Measurements from ENCODE around the gene KRTAP25-1. TPM values are rescaled to one million over a fixed set of nuclear protein-coding genes. Genes with fewer than 3 reads are reported as not detected.

The KRTAP25-1 gene
- total RNA-seq: not detected

- TF ChIP-seq POLR2A (IDR thresholded peaks at IDR 0.05): no peak
- no peaks in the 10 kb centered on the region for H3K9me3 ChIP-seq
- no peaks in the 10 kb centered on the region for H3K27me3 ChIP-seq
- H3K36me3 ChIP-seq: no peaks in the 10 kb centered on the region
- ATAC-seq: no peak
- no peaks in the 10 kb centered on the region for H3K4me1 ChIP-seq
- intact Hi-C loops (cut with DNase I; ENCODE audit: low total_unique reads) (no loop called here), in situ Hi-C loops (cut with MboI; ENCODE audit: low sequenced_read_pairs in 4 of 4) (no loop called here)
- no peak for DNase-seq
- no peak within 1 kb of the TSS for H3K4me3 ChIP-seq
- no peak within 1 kb of the TSS for H3K27ac ChIP-seq
Measured at GRCh38 chr21:30289215-30289614, at the start of gene KRTAP25-1. TSS of gene KRTAP25-1 (minus strand) at chr21:30289514. CDS start at chr21:30289490, 24 bp downstream.

- ATAC-seq (no peak), DNase-seq (no peak)
- intact Hi-C loops (cut with DNase I; ENCODE audit: low total_unique reads) (no loop called here), in situ Hi-C loops (cut with MboI; ENCODE audit: low sequenced_read_pairs in 4 of 4) (loop anchor here in 2 of 4 donors (25.0 kb wide), 1 partner anchor 749 kb away; no protein-coding TSS in a partner anchor)
- Histone ChIP-seq H3K36me3 (no peaks in the 10 kb centered on the region), H3K27me3 (no peaks in the 10 kb centered on the region), H3K27ac (no peak overlapping the region), H3K4me1 (no peaks in the 10 kb centered on the region), H3K4me3 (no peak overlapping the region), H3K9me3 (no peaks in the 10 kb centered on the region)
- TF ChIP-seq POLR2A (IDR thresholded peaks at IDR 0.05): no peak
- no peak for TF ChIP-seq CTCF (IDR thresholded peaks at IDR 0.05 in 4 of 5, conservative IDR thresholded peaks at IDR 0.05 in 1 of 5)
Measured at GRCh38 chr21:30338717-30339116, 49.4 kb upstream of the KRTAP25-1 start.

GRCh38 chr21:30337772-30338171 is 48.5 kb upstream of the KRTAP25-1 start:
- intact Hi-C loops (cut with DNase I; ENCODE audit: low total_unique reads): no loop called here
- TF ChIP-seq CTCF (IDR thresholded peaks at IDR 0.05 in 4 of 5, conservative IDR thresholded peaks at IDR 0.05 in 1 of 5) (no peak), POLR2A (IDR thresholded peaks at IDR 0.05) (no peak)
- H3K36me3 ChIP-seq: no peaks in the 10 kb centered on the region
- ATAC-seq (no peak), DNase-seq (no peak)
- H3K4me1 ChIP-seq: no peaks in the 10 kb centered on the region
- H3K27me3 ChIP-seq: no peaks in the 10 kb centered on the region
- H3K9me3 ChIP-seq: no peaks in the 10 kb centered on the region
- no peak overlapping the region for H3K4me3 ChIP-seq
- in situ Hi-C loops (cut with MboI; ENCODE audit: low sequenced_read_pairs in 4 of 4): loop anchor here in 2 of 4 donors (25.0 kb wide), 1 partner anchor 750 kb away; no protein-coding TSS in a partner anchor
- no peak overlapping the region for H3K27ac ChIP-seq

GRCh38 chr21:30337276-30337744 is 48.0 kb upstream of the KRTAP25-1 start, which contains the start of gene KRTAP27-1:
TSS of gene KRTAP27-1 (minus strand) at chr21:30337694. CDS start at chr21:30337668, 26 bp downstream.
- Histone ChIP-seq H3K27me3 (no peaks in the 10 kb centered on the region), H3K4me3 (no peak within 1 kb of the TSS), H3K9me3 (no peaks in the 10 kb centered on the region), H3K27ac (no peak within 1 kb of the TSS), H3K4me1 (no peaks in the 10 kb centered on the region), H3K36me3 (no peaks in the 10 kb centered on the region)
- ATAC-seq (no peak), DNase-seq (no peak)
- TF ChIP-seq CTCF (IDR thresholded peaks at IDR 0.05 in 4 of 5, conservative IDR thresholded peaks at IDR 0.05 in 1 of 5) (no peak), POLR2A (IDR thresholded peaks at IDR 0.05) (no peak)
- in situ Hi-C loops (cut with MboI; ENCODE audit: low sequenced_read_pairs in 4 of 4): loop anchor here in 2 of 4 donors (25.0 kb wide), 1 partner anchor 750 kb away; no protein-coding TSS in a partner anchor
- intact Hi-C loops (cut with DNase I; ENCODE audit: low total_unique reads): no loop called here

GRCh38 chr21:30336596-30336995 is 47.3 kb upstream of the KRTAP25-1 start:
- ATAC-seq (no peak), DNase-seq (no peak)
- H3K36me3 ChIP-seq: no peaks in the 10 kb centered on the region
- H3K9me3 ChIP-seq: no peaks in the 10 kb centered on the region
- H3K27ac ChIP-seq: no peak overlapping the region
- intact Hi-C loops (cut with DNase I; ENCODE audit: low total_unique reads) (no loop called here), in situ Hi-C loops (cut with MboI; ENCODE audit: low sequenced_read_pairs in 4 of 4) (loop anchor here in 2 of 4 donors (25.0 kb wide), 1 partner anchor 751 kb away; no protein-coding TSS in a partner anchor)
- H3K27me3 ChIP-seq: no peaks in the 10 kb centered on the region
- no peaks in the 10 kb centered on the region for H3K4me1 ChIP-seq
- TF ChIP-seq CTCF (IDR thresholded peaks at IDR 0.05 in 4 of 5, conservative IDR thresholded peaks at IDR 0.05 in 1 of 5) (no peak), POLR2A (IDR thresholded peaks at IDR 0.05) (no peak)
- H3K4me3 ChIP-seq: no peak overlapping the region
